GM12878 (cell line): Measurements from ENCODE around the gene MOB2. TPM values are rescaled to one million over a fixed set of nuclear protein-coding genes. Genes with fewer than 3 reads are reported as not detected.

Experiments used
- ATAC-seq: fragments of 200-7000 bp; cut with Tn5 transposase; 3 replicates; pipeline ENCODE4 v1.9.1; 2020; ENCODE audit warnings: mild to moderate bottlenecking, moderate library complexity
- BruUV-seq: library from RNA; stranded (reverse); fragments of 400-500 nt; replicated peaks from 2 replicates; lab custom pipeline; 2021; lab: Mats Ljungman, UMichigan
- CTCF ChIA-PET: fragments of 300-600 bp; sonication (Branson Sonifier 250); formaldehyde crosslinking; extraction: SDS; loops from one replicate; lab custom pipeline; 2021; ENCODE audit warnings: inconsistent platforms; lab: Yijun Ruan, JAX
- POLR2A ChIA-PET: fragments of 350-600 bp; formaldehyde crosslinking; extraction: SDS; loops from one replicate; lab custom pipeline; 2021; ENCODE audit warnings: inconsistent platforms; lab: Charles Lee
- RAD21 ChIA-PET: fragments of 300-600 bp; sonication (Branson Sonifier 250); formaldehyde crosslinking; loops from one replicate; lab custom pipeline; 2023; ENCODE audit warnings: antibody characterized with exemption; ENCODE audit not compliant: unreplicated experiment; lab: Charles Lee
- SMC1A ChIA-PET: fragments of 300-600 bp; sonication (Branson Sonifier 250); formaldehyde crosslinking; loops from one replicate; lab custom pipeline; 2023; ENCODE audit not compliant: unreplicated experiment, uncharacterized antibody; lab: Charles Lee
- DNase-seq: peaks from one replicate; pipeline ENCODE4 v3.0.0-alpha.2; 2011; ENCODE audit warnings: low read depth, low spot score
- FAIRE-seq: peaks from 3 replicates; lab custom pipeline; 2011; peaks lifted over from hg19 to GRCh38; lab: Jason Lieb, UNC
- H2AFZ ChIP-seq: 2 replicates; pipeline ENCODE4 v1.6.0; 2011; ENCODE audit warnings: low read depth, low read length, control low read depth; ENCODE audit not compliant: control insufficient read depth
- H3K27ac ChIP-seq: 2 replicates; pipeline ENCODE4 v1.5.1; 2011; ENCODE audit warnings: control low read depth; ENCODE audit not compliant: control insufficient read depth, insufficient read depth
- H3K27me3 ChIP-seq, 2 experiments: replicated peaks in 1 of 2; 2 replicates each; pipeline versions ENCODE4 v1.6.0 to v1.6.1; 2011; ENCODE audit warnings: low read length in 1 of 2; ENCODE audit not compliant: control insufficient read depth in 2 of 2, insufficient read depth in 2 of 2
- H3K36me3 ChIP-seq, 2 experiments: 2 replicates each; pipeline ENCODE4 v1.5.1; 2011; ENCODE audit warnings: low read length in 1 of 2; ENCODE audit not compliant: control insufficient read depth in 2 of 2, insufficient read depth in 2 of 2
- H3K4me1 ChIP-seq: 2 replicates; pipeline ENCODE4 v1.6.1; 2011; ENCODE audit warnings: mild to moderate bottlenecking, low read length, moderate library complexity, mixed read lengths; ENCODE audit not compliant: control insufficient read depth, insufficient read depth
- H3K4me2 ChIP-seq: 2 replicates; pipeline ENCODE4 v1.6.0; 2011; ENCODE audit warnings: control low read depth; ENCODE audit not compliant: control insufficient read depth, insufficient read depth
- H3K4me3 ChIP-seq: fragments of 200-600 bp; sonication (generic); 2 replicates; pipeline ENCODE4 v1.5.1; 2016
- H3K79me2 ChIP-seq: 2 replicates; pipeline ENCODE4 v1.6.0; 2011; ENCODE audit warnings: low read length; ENCODE audit not compliant: control insufficient read depth, insufficient read depth
- H3K9ac ChIP-seq: 2 replicates; pipeline ENCODE4 v1.8.0; 2011; ENCODE audit warnings: low read length, control low read depth, mixed read lengths; ENCODE audit not compliant: control insufficient read depth, insufficient read depth
- H3K9me3 ChIP-seq: replicated peaks from 3 replicates; pipeline ENCODE4 v1.5.1; 2011; ENCODE audit warnings: mild to moderate bottlenecking, low read length; ENCODE audit not compliant: control insufficient read depth, insufficient read depth
- H4K20me1 ChIP-seq: 2 replicates; pipeline ENCODE4 v1.6.0; 2011; ENCODE audit not compliant: control insufficient read depth, insufficient read depth
- BACH1 ChIP-seq: fragments of 450-650 bp; IDR thresholded peaks from 2 replicates; pipeline ENCODE4 v1.6.1; 2017; ENCODE audit warnings: mild to moderate bottlenecking, borderline replicate concordance
- E2F4 ChIP-seq: IDR thresholded peaks from 2 replicates; pipeline ENCODE4 v1.6.1; 2012; ENCODE audit warnings: low read depth, low read length, improper control_type of control experiment
- FOXK2 ChIP-seq: fragments of 450-650 bp; IDR thresholded peaks from 2 replicates; pipeline ENCODE4 v1.6.1; 2017; ENCODE audit warnings: mild to moderate bottlenecking, moderate library complexity
- HSF1 ChIP-seq: fragments of 150-350 bp; IDR thresholded peaks from 2 replicates; pipeline ENCODE4 v1.6.1; 2014; ENCODE audit warnings: mild to moderate bottlenecking, low read depth, low read length
- RAD21 ChIP-seq: IDR thresholded peaks from 2 replicates; pipeline ENCODE4 v1.6.1; 2011; ENCODE audit warnings: mild to moderate bottlenecking, low read depth, low read length, moderate library complexity; ENCODE audit not compliant: insufficient read depth
- RAD51 ChIP-seq: fragments of 450-650 bp; IDR thresholded peaks from 2 replicates; pipeline ENCODE4 v1.6.1; 2016; ENCODE audit warnings: moderate library complexity, mild to moderate bottlenecking, inconsistent platforms
- ZNF24 ChIP-seq: fragments of 450-650 bp; IDR thresholded peaks from 2 replicates; pipeline ENCODE4 v1.6.1; 2017; ENCODE audit warnings: antibody characterized with exemption, mild to moderate bottlenecking
- WGBS: methylation state at CpG from one replicate; pipeline ENCODE4 v1.1.6; 2016; ENCODE audit warnings: low lambda C conversion rate; ENCODE audit not compliant: insufficient replicate concordance, insufficient coverage; ENCODE audit errors: missing lambda C conversion rate; 5-methylcytosine and 5-hydroxymethylcytosine counted together
- in situ Hi-C: fragments of 300-500 bp; cut with MboI; formaldehyde crosslinking; loops from 9 replicates; pipeline ENCODE4 v1.14.3; 2018; ENCODE audit warnings: mixed read lengths
- intact Hi-C: fragments of 100-400 bp; cut with micrococcal nuclease; formaldehyde crosslinking; loops from one replicate; pipeline ENCODE4 v1.14.2; 2022; ENCODE audit not compliant: unreplicated experiment
- polyA plus RNA-seq, 11 experiments: library from polyadenylated mRNA; depleted of rRNA in 4 of 11; unstranded in 6 of 11; stranded (reverse) in 5 of 11; fragments of >200 nt; fragmentation: Nextera tagmentation in 4 of 11; fragmentation: Illumina TruSeq in 1 of 11; extraction: Ambion mirVana in 4 of 11; extraction: Trizol in 1 of 11; gene quantifications; 1 replicate in 1 of 11; 2 replicates in 10 of 11; pipeline versions ENCODE4 v1.2.1 to v1.2.3, GENCODE V29; 2011 to 2016; ENCODE audit warnings: inconsistent platforms in 2 of 11, missing spikeins in 2 of 11, low read depth in 1 of 11
- total RNA-seq, 4 experiments: library from RNA; depleted of rRNA in 3 of 4; stranded (reverse); fragments of >200 nt in 3 of 4; fragmentation: Illumina TruSeq in 1 of 4; extraction: Trizol in 1 of 4; gene quantifications; 2 replicates each; pipeline versions ENCODE4 v1.2.1 to v1.2.3, GENCODE V29; 2013 to 2021

The MOB2 gene
- total and polyA plus RNA-seq, 10 of the 15 experiments (the other 5 are each of a cell fraction or from before 2014, with no cell fraction given) = 0.10 to 34.6 (median 15.5) TPM

GRCh38 chr11:1481483-1481825, 5.1 kb downstream of the MOB2 start:
- in situ Hi-C loops = no loop called here
- H3K4me3 ChIP-seq = no peak overlapping the region
- H3K9ac ChIP-seq = no peak overlapping the region
- no peaks in the 10 kb centered on the region for H3K27me3 ChIP-seq
- ChIA-PET POLR2A (no interaction called here), SMC1A (no interaction called here), RAD21 (no interaction called here), CTCF (interaction anchor here (0.9 kb wide), 1 partner anchor 93 kb away, joined by 3 read pairs; no protein-coding TSS in a partner anchor)
- no peak overlapping the region for H3K27ac ChIP-seq
- no peaks in the 10 kb centered on the region; the same call in 1 of the 2 replicates for H4K20me1 ChIP-seq
- intact Hi-C loops = no loop called here
- ATAC-seq = no peak
- peaks cover 0 to 13% of the 10 kb centered on the region in 2 experiments; a peak in 2 of 4 replicates for H3K36me3 ChIP-seq
- FAIRE-seq = no peak
- H3K9me3 ChIP-seq = no peaks in the 10 kb centered on the region
- TF ChIP-seq BACH1 = no peak
- no peak for TF ChIP-seq RAD51
- no peak for TF ChIP-seq HSF1
- no peak for TF ChIP-seq FOXK2
- TF ChIP-seq ZNF24 = no peak
- no peak for TF ChIP-seq RAD21
- no peak for TF ChIP-seq E2F4
- no peak overlapping the region for H2AFZ ChIP-seq
- no TSS peak for BruUV-seq
- peaks cover 4% of the 10 kb centered on the region for H3K4me1 ChIP-seq
- DNase-seq = no peak
- 96% methylated on average over 2 of the region's 2 CpGs for WGBS
- no peak overlapping the region for H3K4me2 ChIP-seq
- no peaks in the 10 kb centered on the region for H3K79me2 ChIP-seq
